Activated T-cell treated with anti-CD3 and anti-CD28 coated beads, Interleukin-2, amount 50 U/mL, for 72 hours (primary cell): ENCODE measurements around the gene MUC20. TPM values are rescaled to one million over a fixed set of nuclear protein-coding genes. Genes with fewer than 3 reads are reported as not detected.

Experiments used
- ATAC-seq, 2 donors: fragments of 150-1000 bp; cut with Tn5 transposase; replicated peaks in 1 of 2; 2 replicates each; pipeline ENCODE4 v1.10.0; 2021; ENCODE audit warnings: moderate library complexity in 2 of 2, mild to moderate bottlenecking in 1 of 2
- DNase-seq, 2 donors: peaks; one replicate each; pipeline ENCODE4 v3.0.0; 2021 to 2022; ENCODE audit warnings: mixed read lengths in 1 of 2
- H3K27ac Mint-ChIP-seq: one replicate; pipeline ENCODE4 v1.8.0; 2022; ENCODE audit warnings: mild to moderate bottlenecking, moderate library complexity, mixed read lengths
- H3K27me3 Mint-ChIP-seq: one replicate; pipeline ENCODE4 v1.8.0; 2022; ENCODE audit warnings: low read depth, mixed read lengths
- H3K36me3 Mint-ChIP-seq, 2 donors: one replicate each; pipeline ENCODE4 v1.8.0; 2022; ENCODE audit warnings: mixed read lengths in 2 of 2, mild to moderate bottlenecking in 1 of 2; ENCODE audit not compliant: insufficient read depth in 2 of 2
- H3K4me1 Mint-ChIP-seq: one replicate; pipeline ENCODE4 v1.8.0; 2022; ENCODE audit warnings: low read depth, mixed read lengths
- H3K4me3 Mint-ChIP-seq, 2 donors: one replicate each; pipeline ENCODE4 v1.8.0; 2022; ENCODE audit warnings: mild to moderate bottlenecking in 2 of 2, mixed read lengths in 2 of 2, moderate library complexity in 2 of 2
- H3K9me3 Mint-ChIP-seq, 2 donors: one replicate each; pipeline ENCODE4 v1.8.0; 2022; ENCODE audit warnings: mixed read lengths in 2 of 2
- total RNA-seq, 2 donors: library from RNA; stranded (reverse); gene quantifications; one replicate each; pipeline ENCODE4 v1.2.3, GENCODE V29; 2022

MUC20 gene
- total RNA-seq, 2 donors from 2014 or later, result 3.4 to 7.8 TPM

DNA sequence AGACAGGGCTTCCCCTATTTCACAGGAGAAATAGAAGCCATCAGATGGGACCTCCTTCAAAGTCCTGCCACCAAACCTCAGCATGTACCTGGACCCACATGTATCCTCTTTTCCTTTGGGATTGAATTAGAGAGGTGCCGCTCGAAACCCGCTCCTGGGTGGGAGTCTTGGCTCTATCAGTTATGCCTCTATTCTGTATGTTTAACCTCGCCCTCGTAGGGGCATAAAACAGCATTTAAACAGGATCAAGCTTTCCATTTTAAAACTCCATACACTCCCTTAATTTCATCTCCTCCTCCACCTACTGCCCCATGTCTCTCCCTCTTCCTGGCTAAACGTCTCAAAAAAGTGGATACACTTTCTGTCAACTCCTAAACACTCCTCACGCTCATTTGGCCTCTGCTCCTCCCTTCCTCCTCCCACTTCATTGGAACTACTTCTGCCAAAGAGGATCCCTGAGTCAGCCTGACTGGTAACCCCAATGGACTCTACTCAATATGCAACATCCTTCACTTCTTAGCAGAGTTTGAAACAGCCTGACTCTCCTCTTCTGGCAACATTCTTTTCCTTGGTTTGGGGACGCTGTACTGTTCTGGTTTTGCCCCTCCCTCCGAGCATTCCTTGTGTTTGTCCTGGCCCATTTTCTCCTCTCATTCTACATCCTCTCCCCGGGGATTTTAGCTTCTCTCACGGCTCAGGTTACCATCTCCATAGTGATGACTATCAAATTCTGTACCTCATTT is 23.0 kb upstream of the MUC20 start:
- H3K27me3 Mint-ChIP-seq, result no peaks in the 10 kb centered on the region

DNA sequence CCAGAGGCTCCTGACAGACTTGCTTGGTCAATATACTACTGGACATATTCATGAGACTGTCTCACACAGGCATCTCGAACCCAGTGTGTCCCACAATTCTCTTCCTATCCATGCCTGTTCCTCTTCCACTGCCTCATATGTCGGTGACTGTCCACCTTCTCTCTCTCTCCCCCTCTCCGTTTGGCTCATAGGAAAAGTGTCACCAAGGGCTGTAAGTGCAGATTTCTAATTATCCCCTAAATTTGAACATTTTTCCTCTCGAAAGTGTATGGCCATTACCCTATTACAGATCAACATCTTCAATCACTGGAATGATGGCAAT is 22.5 kb upstream of the MUC20 start:
- DNase-seq, result no peak
- H3K27ac Mint-ChIP-seq, result no peak overlapping the region
- peaks cover 2 to 8% of the 10 kb centered on the region in 2 donors for H3K36me3 Mint-ChIP-seq
- ATAC-seq, result no peak
- H3K4me3 Mint-ChIP-seq, result no peak overlapping the region
- H3K9me3 Mint-ChIP-seq, result no peaks in the 10 kb centered on the region
- peaks cover 10% of the 10 kb centered on the region for H3K4me1 Mint-ChIP-seq
- H3K27me3 Mint-ChIP-seq, result no peaks in the 10 kb centered on the region

More for the DNA sequence above, 23.0 kb upstream of the MUC20 start:
- ATAC-seq, result no peak
- no peak for DNase-seq
- Mint-ChIP-seq H3K4me1 (peaks cover 14% of the 10 kb centered on the region), H3K36me3 (peaks cover 2 to 11% of the 10 kb centered on the region in 2 donors), H3K9me3 (no peaks in the 10 kb centered on the region), H3K27ac (no peak overlapping the region), H3K4me3 (no peak overlapping the region)

DNA sequence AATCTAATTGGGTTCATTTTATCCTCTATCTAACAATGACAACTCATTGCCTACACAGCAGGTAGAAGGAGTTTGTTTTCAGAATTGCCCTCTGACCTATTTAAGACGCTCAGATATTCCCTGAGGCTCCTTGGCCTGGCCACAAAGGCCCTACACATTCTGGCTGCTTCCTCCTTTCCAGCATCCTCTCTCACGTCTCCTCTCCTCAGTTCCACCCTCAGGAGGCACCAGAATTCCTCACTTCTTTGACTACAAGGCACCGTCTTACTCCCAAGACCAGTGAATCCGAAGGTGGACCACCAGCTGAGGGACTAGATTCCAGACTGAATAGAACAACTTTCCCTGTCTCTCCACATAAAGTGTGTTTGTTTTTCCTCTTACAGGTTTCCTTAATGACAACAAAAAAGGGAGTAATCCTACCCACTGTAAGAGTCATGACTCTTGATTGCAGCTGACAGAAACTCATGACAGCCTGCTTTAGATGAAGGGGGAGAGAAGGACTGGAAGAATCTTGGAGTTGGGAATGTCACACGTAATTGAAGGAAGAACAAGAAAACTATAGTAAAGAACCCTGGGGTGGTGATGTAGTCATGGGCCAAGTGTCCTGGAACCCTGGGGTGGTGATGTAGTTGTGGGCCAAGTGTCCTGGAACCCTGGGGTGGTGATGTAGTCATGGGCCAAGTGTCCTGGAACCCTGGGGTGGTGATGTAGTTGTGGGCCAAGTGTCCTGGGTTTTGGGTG is 22.0 kb upstream of the MUC20 start:
- Mint-ChIP-seq H3K4me1 (peaks cover 5% of the 10 kb centered on the region), H3K27me3 (no peaks in the 10 kb centered on the region), H3K9me3 (no peaks in the 10 kb centered on the region), H3K4me3 (no peak overlapping the region), H3K27ac (no peak overlapping the region), H3K36me3 (peaks cover 2 to 5% of the 10 kb centered on the region in 2 donors)
- ATAC-seq, result no peak
- DNase-seq, result no peak

DNA sequence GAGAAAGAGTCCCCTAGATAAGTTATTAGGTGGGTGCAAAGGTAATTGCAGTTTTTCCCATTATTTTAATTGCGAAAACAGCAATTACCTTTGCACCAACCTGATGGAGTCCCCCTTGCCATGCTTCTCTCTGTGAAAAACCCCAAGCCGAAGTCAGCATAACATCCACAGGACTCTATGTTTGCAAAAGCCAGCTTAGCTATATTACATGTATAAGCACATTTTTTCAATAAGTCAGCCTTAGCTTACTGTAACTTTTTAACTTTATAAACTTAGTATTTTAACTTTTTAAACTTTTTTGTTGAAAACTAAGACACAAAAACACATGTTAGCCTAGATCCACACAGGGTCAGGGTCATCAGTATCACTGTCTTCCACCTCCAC is 21.4 kb upstream of the MUC20 start:
- Mint-ChIP-seq H3K4me1 (peaks cover 4% of the 10 kb centered on the region), H3K4me3 (no peak overlapping the region), H3K36me3 (peaks cover 0 to 3% of the 10 kb centered on the region in 2 donors), H3K27me3 (no peaks in the 10 kb centered on the region), H3K9me3 (no peaks in the 10 kb centered on the region), H3K27ac (no peak overlapping the region)
- ATAC-seq (no peak), DNase-seq (no peak)

DNA sequence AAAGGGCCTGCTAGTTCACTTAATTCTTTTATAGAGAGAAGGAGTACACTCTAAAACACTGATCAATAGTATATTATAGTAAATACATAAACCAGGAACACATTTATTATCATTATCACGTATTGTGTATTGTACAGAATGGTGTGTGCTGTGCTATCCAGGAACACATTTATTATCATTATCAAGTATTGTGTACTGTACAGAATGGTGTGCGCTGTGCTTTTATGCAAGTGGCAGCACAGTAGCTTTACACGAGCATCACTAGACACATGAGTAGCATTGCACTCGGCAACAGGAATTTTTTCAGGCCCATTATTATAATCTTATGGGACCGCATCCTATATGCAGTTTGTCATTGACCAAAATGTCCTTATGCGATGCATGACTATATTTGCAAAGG is 20.9 kb upstream of the MUC20 start:
- no peak overlapping the region for H3K27ac Mint-ChIP-seq
- H3K36me3 Mint-ChIP-seq, result peaks cover 0 to 3% of the 10 kb centered on the region in 2 donors
- H3K9me3 Mint-ChIP-seq, result no peaks in the 10 kb centered on the region
- no peak for DNase-seq
- H3K27me3 Mint-ChIP-seq, result no peaks in the 10 kb centered on the region
- H3K4me3 Mint-ChIP-seq, result no peak overlapping the region
- no peak for ATAC-seq
- peaks cover 4% of the 10 kb centered on the region for H3K4me1 Mint-ChIP-seq

DNA sequence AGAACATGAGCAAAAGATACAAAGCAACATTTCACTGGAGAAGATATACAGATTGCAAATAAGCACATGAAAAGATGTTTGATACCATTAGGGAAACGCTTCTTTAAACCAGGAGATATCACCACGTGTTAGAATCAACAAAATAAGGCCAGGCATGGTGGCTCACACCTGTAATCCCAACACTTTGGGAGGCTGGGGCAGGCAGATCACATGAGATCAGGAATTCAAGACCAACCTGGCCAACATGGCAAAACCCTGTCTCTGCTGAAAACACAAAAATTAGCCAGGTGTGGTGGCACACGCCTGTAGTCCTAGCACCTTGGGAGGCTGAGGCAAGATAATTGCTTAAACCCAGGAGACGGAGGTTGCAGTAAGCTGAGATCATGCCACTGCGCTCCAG is 20.5 kb upstream of the MUC20 start:
- H3K9me3 Mint-ChIP-seq, result no peaks in the 10 kb centered on the region
- ATAC-seq, result no peak
- H3K36me3 Mint-ChIP-seq, result peaks cover 0 to 3% of the 10 kb centered on the region in 2 donors

DNA sequence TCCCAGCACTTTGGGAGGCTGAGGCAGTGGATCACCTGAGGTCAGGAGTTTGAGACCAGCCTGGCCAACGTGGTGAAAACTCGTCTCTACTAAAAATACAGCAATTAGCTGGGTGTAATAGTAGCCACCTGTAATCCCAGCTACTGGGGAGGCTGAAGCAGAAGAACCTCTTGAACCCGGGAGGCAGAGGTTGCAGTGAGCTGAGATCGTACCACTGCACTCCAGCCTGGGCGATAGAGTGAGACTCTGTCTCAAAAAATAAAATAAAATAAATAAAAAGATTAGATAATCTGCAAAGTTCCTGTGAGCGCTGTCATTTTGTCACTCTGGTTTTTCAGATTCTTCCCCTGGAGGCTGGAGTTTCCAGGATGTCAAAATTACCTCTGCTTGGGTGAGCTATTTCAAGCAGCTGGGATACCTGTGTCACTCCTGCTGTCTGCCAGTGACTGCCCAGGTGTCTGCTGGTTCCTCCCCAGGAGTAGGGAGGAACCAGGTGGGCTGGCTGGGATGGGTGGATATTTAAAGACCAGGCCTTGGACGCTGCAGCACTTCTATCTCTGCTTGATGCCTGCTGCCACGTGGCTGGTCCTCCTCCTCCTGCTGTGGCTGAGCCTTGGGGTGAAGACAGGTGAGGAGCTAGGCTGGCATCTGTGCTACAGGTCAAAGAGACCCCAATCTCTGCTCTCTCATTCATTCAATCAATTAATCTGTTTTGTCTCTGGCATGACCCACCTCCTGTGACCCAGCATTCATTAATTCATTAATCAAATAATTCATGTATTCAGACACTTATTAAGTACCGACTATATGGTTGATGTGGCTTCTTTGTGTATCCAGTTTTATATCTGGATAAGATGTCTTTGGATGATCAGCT is 19.5 kb upstream of the MUC20 start:
- no peaks in the 10 kb centered on the region for H3K9me3 Mint-ChIP-seq
- H3K27ac Mint-ChIP-seq, result no peak overlapping the region
- no peaks in the 10 kb centered on the region for H3K27me3 Mint-ChIP-seq
- H3K4me1 Mint-ChIP-seq, result peaks cover 4% of the 10 kb centered on the region
- ATAC-seq (no peak), DNase-seq (no peak)
- peaks cover 0 to 3% of the 10 kb centered on the region in 2 donors for H3K36me3 Mint-ChIP-seq
- no peak overlapping the region for H3K4me3 Mint-ChIP-seq

More for the DNA sequence above, 20.5 kb upstream of the MUC20 start:
- Mint-ChIP-seq H3K4me1 (peaks cover 4% of the 10 kb centered on the region), H3K27ac (no peak overlapping the region), H3K4me3 (no peak overlapping the region), H3K27me3 (no peaks in the 10 kb centered on the region)
- DNase-seq, result no peak

DNA sequence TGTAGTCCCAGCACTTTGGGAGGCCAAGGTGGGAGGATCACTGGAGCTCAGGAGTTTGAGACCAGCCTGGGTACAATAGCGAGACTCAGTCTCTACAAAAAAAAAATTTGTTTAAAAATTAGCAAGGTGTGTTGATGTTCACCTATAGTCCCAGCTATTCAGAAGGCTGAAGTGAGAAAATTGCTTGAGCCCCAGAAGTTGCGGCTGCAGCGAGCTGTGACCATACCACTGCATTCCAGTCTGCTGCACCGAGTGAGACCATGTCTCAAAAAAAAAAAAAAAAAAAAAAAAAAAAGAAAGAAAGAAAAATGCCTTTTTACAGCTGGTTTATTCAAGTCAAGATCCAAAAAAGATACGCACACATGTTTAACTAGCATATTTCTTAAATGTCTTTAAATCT is 17.0 kb upstream of the MUC20 start:
- Mint-ChIP-seq H3K4me1 (no peaks in the 10 kb centered on the region), H3K4me3 (no peak overlapping the region), H3K27me3 (no peaks in the 10 kb centered on the region), H3K36me3 (no peaks in the 10 kb centered on the region), H3K9me3 (no peaks in the 10 kb centered on the region), H3K27ac (no peak overlapping the region)
- no peak for DNase-seq
- no peak for ATAC-seq

DNA sequence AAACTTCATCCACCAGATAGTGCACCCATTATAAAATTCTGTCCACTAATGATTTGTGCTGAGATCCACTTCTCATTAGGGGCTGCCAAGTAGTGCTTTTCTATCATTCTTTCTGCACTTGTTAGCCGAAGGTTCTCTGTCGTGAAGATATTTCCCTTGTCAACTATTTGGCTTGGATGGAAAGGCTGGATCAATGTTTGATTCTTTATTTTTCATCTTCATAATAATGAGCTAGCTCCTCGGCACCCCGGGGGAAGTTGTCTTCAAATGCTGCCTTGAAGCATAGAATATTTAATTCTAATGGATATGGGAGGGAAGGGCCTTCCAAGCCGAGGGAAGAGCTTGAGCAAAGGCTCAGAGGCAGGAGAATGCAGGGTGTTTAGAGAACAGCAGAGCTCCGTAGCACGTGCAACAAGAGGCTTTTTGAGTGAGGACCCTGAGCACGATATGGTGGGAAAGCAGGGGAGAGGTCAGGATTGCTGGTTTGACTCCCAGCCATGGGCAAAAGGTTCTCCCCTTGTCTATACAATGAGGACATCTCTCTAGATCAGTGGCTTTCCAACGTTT is 16.3 kb upstream of the MUC20 start:
- H3K27me3 Mint-ChIP-seq, result no peaks in the 10 kb centered on the region
- peaks cover 0 to 2% of the 10 kb centered on the region in 2 donors for H3K36me3 Mint-ChIP-seq
- H3K4me1 Mint-ChIP-seq, result no peaks in the 10 kb centered on the region
- H3K4me3 Mint-ChIP-seq, result no peak overlapping the region
- H3K9me3 Mint-ChIP-seq, result no peaks in the 10 kb centered on the region
- DNase-seq, result no peak
- H3K27ac Mint-ChIP-seq, result no peak overlapping the region
- no peak for ATAC-seq

DNA sequence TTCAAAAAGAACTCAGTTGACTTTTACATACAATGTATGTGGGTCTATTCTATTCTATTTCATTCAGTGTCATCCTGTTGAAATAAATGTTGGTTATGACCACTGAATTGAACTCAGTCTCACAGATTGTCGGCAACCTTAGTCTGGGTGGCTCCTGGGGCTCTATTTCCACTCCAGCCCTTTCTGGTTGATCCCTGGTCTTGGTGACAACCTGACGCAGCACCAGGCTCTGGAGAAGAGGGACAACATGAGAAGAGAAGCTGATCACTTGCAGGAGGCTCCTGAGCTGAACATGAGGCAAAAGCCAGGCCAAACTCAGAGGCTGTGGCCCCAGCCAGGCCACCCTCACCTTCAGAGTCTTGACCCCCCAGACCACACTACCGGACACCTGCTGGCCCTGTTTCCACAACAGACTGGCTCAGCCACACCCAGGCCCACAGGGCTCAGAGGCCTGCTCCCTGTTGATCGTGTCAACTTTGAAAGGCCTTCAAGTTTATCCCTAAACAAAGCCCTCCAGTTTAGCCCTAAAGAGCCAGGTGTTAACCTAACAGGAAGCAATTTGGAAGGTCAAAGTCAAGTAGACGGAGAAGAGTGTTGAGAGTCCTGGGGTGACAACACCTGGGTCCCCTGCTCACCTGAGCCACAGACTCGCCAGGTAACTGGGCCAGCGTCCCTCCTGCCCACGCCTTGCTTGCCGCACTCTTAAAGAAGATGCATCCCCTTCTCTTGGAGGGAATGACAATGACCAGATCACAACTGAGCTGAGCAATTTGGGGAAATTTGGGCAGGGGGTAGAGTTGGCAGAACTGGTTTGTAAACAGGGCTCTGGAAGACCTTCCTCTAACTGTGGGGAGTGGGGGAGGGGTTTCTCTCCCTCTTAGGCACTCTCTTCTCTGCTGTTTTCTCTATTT is 15.4 kb upstream of the MUC20 start:
- Mint-ChIP-seq H3K36me3 (peaks cover 0 to 5% of the 10 kb centered on the region in 2 donors), H3K27ac (no peak overlapping the region), H3K9me3 (no peaks in the 10 kb centered on the region), H3K4me3 (no peak overlapping the region), H3K4me1 (no peaks in the 10 kb centered on the region), H3K27me3 (no peaks in the 10 kb centered on the region)
- ATAC-seq, result peak in 1 of 2 donors; percentile 23
- no peak for DNase-seq

DNA sequence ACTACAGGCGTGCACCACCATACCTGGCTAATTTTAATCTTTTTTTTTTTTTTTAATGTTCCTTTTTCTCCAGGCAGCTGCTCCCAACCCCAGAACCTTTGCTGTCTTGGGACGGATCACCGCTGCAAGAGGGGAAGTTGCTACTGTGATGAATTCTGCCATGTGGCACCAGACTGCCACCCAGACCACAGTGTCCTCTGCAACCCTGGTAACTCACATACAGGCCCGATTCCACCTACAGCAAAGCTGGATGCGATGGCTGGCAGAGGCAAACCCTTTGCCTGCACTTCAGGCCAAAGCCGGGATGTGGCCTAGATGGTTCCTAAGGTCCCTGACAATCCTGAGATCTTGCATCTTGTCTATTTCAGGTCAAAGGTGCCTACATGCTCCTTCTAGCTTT is 12.7 kb upstream of the MUC20 start:
- Mint-ChIP-seq H3K9me3 (no peaks in the 10 kb centered on the region), H3K36me3 (peaks cover 0 to 5% of the 10 kb centered on the region in 2 donors), H3K27me3 (no peaks in the 10 kb centered on the region), H3K27ac (no peak overlapping the region), H3K4me3 (no peak overlapping the region), H3K4me1 (no peaks in the 10 kb centered on the region)
- no peak for DNase-seq
- no peak for ATAC-seq
